Loucy (cell line): ENCODE data around the gene C9orf50.

Experiments used
- H2AFZ ChIP-seq: fragments of 200-600 bp; sonication (generic); 2 replicates; pipeline ENCODE4 v1.6.0; 2016; ENCODE audit warnings: antibody characterized with exemption, mild to moderate bottlenecking, low read length, moderate library complexity
- H3F3A ChIP-seq: fragments of 200-600 bp; 2 replicates; pipeline ENCODE4 v1.6.0; 2016; ENCODE audit warnings: antibody characterized with exemption, low read depth, mild to moderate bottlenecking
- H3K27me3 ChIP-seq: fragments of 200-600 bp; sonication (generic); 2 replicates; pipeline ENCODE4 v1.6.1; 2014; ENCODE audit warnings: low read length, mild to moderate bottlenecking; ENCODE audit not compliant: insufficient read depth, poor library complexity, severe bottlenecking
- H3K36me3 ChIP-seq: fragments of 200-600 bp; sonication (generic); 2 replicates; pipeline ENCODE4 v1.6.1; 2016; ENCODE audit warnings: low read length; ENCODE audit not compliant: insufficient read depth
- H3K4me1 ChIP-seq: fragments of 200-600 bp; sonication (generic); 2 replicates; pipeline ENCODE4 v1.5.1; 2014; ENCODE audit warnings: low read length, mild to moderate bottlenecking; ENCODE audit not compliant: insufficient read depth, poor library complexity, severe bottlenecking
- H3K4me2 ChIP-seq: fragments of 200-600 bp; sonication (generic); 2 replicates; pipeline ENCODE4 v1.6.0; 2014; ENCODE audit warnings: antibody characterized with exemption, low read length, low read depth, mild to moderate bottlenecking; ENCODE audit not compliant: poor library complexity, severe bottlenecking
- H3K4me3 ChIP-seq: fragments of 200-600 bp; sonication (generic); 2 replicates; pipeline ENCODE4 v1.5.1; 2014; ENCODE audit warnings: low read length, mild to moderate bottlenecking, mixed read lengths; ENCODE audit not compliant: poor library complexity, severe bottlenecking
- H3K79me2 ChIP-seq: fragments of 200-600 bp; sonication (generic); 2 replicates; pipeline ENCODE4 v1.6.1; 2014; ENCODE audit warnings: low read length; ENCODE audit not compliant: insufficient read depth
- H3K9ac ChIP-seq: fragments of 200-600 bp; sonication (generic); 2 replicates; pipeline ENCODE4 v1.6.0; 2014; ENCODE audit warnings: mild to moderate bottlenecking, low read depth, low read length, moderate library complexity; ENCODE audit not compliant: poor library complexity, severe bottlenecking
- H3K9me2 ChIP-seq: fragments of 200-600 bp; sonication (generic); replicated peaks from 2 replicates; pipeline ENCODE4 v1.6.1; 2016; ENCODE audit warnings: low read depth, low read length, mixed read lengths
- H3K9me3 ChIP-seq: fragments of 200-600 bp; sonication (generic); 2 replicates; pipeline ENCODE4 v1.6.1; 2014; ENCODE audit warnings: mild to moderate bottlenecking, antibody characterized with exemption, low read length, low read depth; ENCODE audit not compliant: insufficient read depth
- H4K20me1 ChIP-seq: fragments of 200-600 bp; sonication (generic); 2 replicates; pipeline ENCODE4 v1.6.0; 2014; ENCODE audit warnings: antibody characterized with exemption, low read length, mild to moderate bottlenecking; ENCODE audit not compliant: insufficient read depth, poor library complexity, severe bottlenecking
- CTCF ChIP-seq: fragments of 200-600 bp; sonication (generic); conservative IDR thresholded peaks from 2 replicates; pipeline ENCODE4 v1.5.1; 2014; ENCODE audit warnings: mild to moderate bottlenecking, antibody characterized with exemption, low read length
- EZH2phosphoT487 ChIP-seq: fragments of 200-600 bp; IDR thresholded peaks from 2 replicates; pipeline ENCODE4 v1.6.1; 2018; ENCODE audit warnings: antibody characterized with exemption, mild to moderate bottlenecking, moderate library complexity, borderline replicate concordance

The C9orf50 gene

GRCh38 chr9:129575818-129576217 lies 45.1 kb downstream of the C9orf50 start:
- TF ChIP-seq CTCF, result no peak
- no peak for TF ChIP-seq EZH2phosphoT487
- Histone ChIP-seq H3K9ac (no peak overlapping the region), H3K9me3 (no peaks in the 10 kb centered on the region)

GRCh38 chr9:129574911-129575585 lies 45.9 kb downstream of the C9orf50 start:
- TF ChIP-seq EZH2phosphoT487 (no peak), CTCF (no peak)
- no peak overlapping the region for H2AFZ ChIP-seq
- no peaks in the 10 kb centered on the region for H4K20me1 ChIP-seq
- H3K9me2 ChIP-seq, result no peaks in the 10 kb centered on the region
- H3K4me1 ChIP-seq, result peaks cover 6% of the 10 kb centered on the region
- no peak overlapping the region for H3K4me2 ChIP-seq
- H3K79me2 ChIP-seq, result no peaks in the 10 kb centered on the region
- H3K9ac ChIP-seq, result no peak overlapping the region
- no peaks in the 10 kb centered on the region for H3K36me3 ChIP-seq
- H3F3A ChIP-seq, result no peaks in the 10 kb centered on the region
- no peaks in the 10 kb centered on the region for H3K9me3 ChIP-seq
- no peaks in the 10 kb centered on the region for H3K27me3 ChIP-seq
- no peak overlapping the region for H3K4me3 ChIP-seq

More at GRCh38 chr9:129575818-129576217, 45.1 kb downstream of the C9orf50 start:
- H3K4me1 ChIP-seq, result peaks cover 13% of the 10 kb centered on the region
- no peak overlapping the region for H2AFZ ChIP-seq
- no peaks in the 10 kb centered on the region for H3F3A ChIP-seq
- no peaks in the 10 kb centered on the region for H4K20me1 ChIP-seq
- H3K27me3 ChIP-seq, result no peaks in the 10 kb centered on the region
- no peaks in the 10 kb centered on the region for H3K9me2 ChIP-seq
- H3K79me2 ChIP-seq, result no peaks in the 10 kb centered on the region
- H3K36me3 ChIP-seq, result no peaks in the 10 kb centered on the region
- H3K4me3 ChIP-seq, result no peak overlapping the region
- no peak overlapping the region for H3K4me2 ChIP-seq

- Histone ChIP-seq H3K4me3 (no peak overlapping the region), H2AFZ (no peak overlapping the region), H3K4me2 (no peak overlapping the region), H3K9me3 (no peaks in the 10 kb centered on the region), H3K79me2 (no peaks in the 10 kb centered on the region), H3F3A (no peaks in the 10 kb centered on the region), H3K36me3 (no peaks in the 10 kb centered on the region), H3K9me2 (no peaks in the 10 kb centered on the region), H3K27me3 (no peaks in the 10 kb centered on the region), H4K20me1 (no peaks in the 10 kb centered on the region), H3K9ac (no peak overlapping the region), H3K4me1 (no peaks in the 10 kb centered on the region)
- no peak for TF ChIP-seq CTCF
- no peak for TF ChIP-seq EZH2phosphoT487
Measured at GRCh38 chr9:129573977-129574376, 46.9 kb downstream of the C9orf50 start.
